HEK293T (cell line): ENCODE measurements around the gene BMP4.
A peak's percentile ranks its signal among the peaks of the same experiment; 100 is the strongest.

Source experiments
- CTCF ChIA-PET: fragments of 350-600 bp; formaldehyde crosslinking; extraction: SDS; loops from one replicate; lab custom pipeline; 2021; ENCODE audit warnings: antibody characterized with exemption, inconsistent platforms; lab: Yijun Ruan, JAX
- POLR2A ChIA-PET: fragments of 350-600 bp; formaldehyde crosslinking; extraction: SDS; loops from one replicate; lab custom pipeline; 2020; ENCODE audit warnings: antibody characterized with exemption, inconsistent platforms; lab: Yijun Ruan, JAX
- DNase-seq: peaks from one replicate; pipeline ENCODE4 v3.0.0; 2012; ENCODE audit warnings: mixed read lengths; ENCODE audit errors: extremely low spot score
- ARNT ChIP-seq: fragments of 450-650 bp; IDR thresholded peaks from 2 replicates; pipeline ENCODE4 v1.6.1; 2017; ENCODE audit warnings: mild to moderate bottlenecking
- BHLHE40 ChIP-seq: fragments of 450-650 bp; IDR thresholded peaks from 2 replicates; pipeline ENCODE4 v1.6.1; 2016; ENCODE audit warnings: mild to moderate bottlenecking, moderate library complexity, borderline replicate concordance
- CTBP1 ChIP-seq: fragments of 450-650 bp; IDR thresholded peaks from 2 replicates; pipeline ENCODE4 v1.6.1; 2016; ENCODE audit warnings: borderline replicate concordance
- ELF4 ChIP-seq: fragments of 450-650 bp; IDR thresholded peaks from 2 replicates; pipeline ENCODE4 v1.6.1; 2017; ENCODE audit warnings: antibody characterized with exemption
- FOXA1 ChIP-seq: fragments of 450-650 bp; IDR thresholded peaks from 2 replicates; pipeline ENCODE4 v1.6.1; 2016; ENCODE audit warnings: mild to moderate bottlenecking
- FOXK2 ChIP-seq: fragments of 450-650 bp; IDR thresholded peaks from 2 replicates; pipeline ENCODE4 v1.6.1; 2016; ENCODE audit warnings: mild to moderate bottlenecking
- FOXM1 ChIP-seq: fragments of 450-650 bp; IDR thresholded peaks from 2 replicates; pipeline ENCODE4 v1.6.1; 2017; ENCODE audit warnings: mild to moderate bottlenecking, borderline replicate concordance
- HDGF ChIP-seq: fragments of 450-650 bp; IDR thresholded peaks from 2 replicates; pipeline ENCODE4 v1.6.1; 2017; ENCODE audit warnings: antibody characterized with exemption, borderline replicate concordance
- L3MBTL2 ChIP-seq: fragments of 450-650 bp; conservative IDR thresholded peaks from 2 replicates; pipeline ENCODE4 v1.6.1; 2016; ENCODE audit warnings: mild to moderate bottlenecking
- LEF1 ChIP-seq: fragments of 450-650 bp; IDR thresholded peaks from 2 replicates; pipeline ENCODE4 v1.6.1; 2017; ENCODE audit warnings: mild to moderate bottlenecking, borderline replicate concordance
- NFRKB ChIP-seq: fragments of 450-650 bp; IDR thresholded peaks from 2 replicates; pipeline ENCODE4 v1.6.1; 2016; ENCODE audit warnings: mild to moderate bottlenecking, moderate library complexity
- PKNOX1 ChIP-seq: fragments of 450-650 bp; IDR thresholded peaks from 2 replicates; pipeline ENCODE4 v1.6.1; 2016
- SP1 ChIP-seq: fragments of 450-650 bp; IDR thresholded peaks from 2 replicates; pipeline ENCODE4 v1.6.1; 2017
- SUZ12 ChIP-seq: fragments of 450-650 bp; IDR thresholded peaks from 2 replicates; pipeline ENCODE4 v1.6.1; 2016; ENCODE audit warnings: mild to moderate bottlenecking
- TARDBP ChIP-seq: fragments of 450-650 bp; IDR thresholded peaks from 2 replicates; pipeline ENCODE4 v1.6.1; 2016
- ZNF384 ChIP-seq: fragments of 450-650 bp; IDR thresholded peaks from 2 replicates; pipeline ENCODE4 v1.6.1; 2016

Gene BMP4

DNA sequence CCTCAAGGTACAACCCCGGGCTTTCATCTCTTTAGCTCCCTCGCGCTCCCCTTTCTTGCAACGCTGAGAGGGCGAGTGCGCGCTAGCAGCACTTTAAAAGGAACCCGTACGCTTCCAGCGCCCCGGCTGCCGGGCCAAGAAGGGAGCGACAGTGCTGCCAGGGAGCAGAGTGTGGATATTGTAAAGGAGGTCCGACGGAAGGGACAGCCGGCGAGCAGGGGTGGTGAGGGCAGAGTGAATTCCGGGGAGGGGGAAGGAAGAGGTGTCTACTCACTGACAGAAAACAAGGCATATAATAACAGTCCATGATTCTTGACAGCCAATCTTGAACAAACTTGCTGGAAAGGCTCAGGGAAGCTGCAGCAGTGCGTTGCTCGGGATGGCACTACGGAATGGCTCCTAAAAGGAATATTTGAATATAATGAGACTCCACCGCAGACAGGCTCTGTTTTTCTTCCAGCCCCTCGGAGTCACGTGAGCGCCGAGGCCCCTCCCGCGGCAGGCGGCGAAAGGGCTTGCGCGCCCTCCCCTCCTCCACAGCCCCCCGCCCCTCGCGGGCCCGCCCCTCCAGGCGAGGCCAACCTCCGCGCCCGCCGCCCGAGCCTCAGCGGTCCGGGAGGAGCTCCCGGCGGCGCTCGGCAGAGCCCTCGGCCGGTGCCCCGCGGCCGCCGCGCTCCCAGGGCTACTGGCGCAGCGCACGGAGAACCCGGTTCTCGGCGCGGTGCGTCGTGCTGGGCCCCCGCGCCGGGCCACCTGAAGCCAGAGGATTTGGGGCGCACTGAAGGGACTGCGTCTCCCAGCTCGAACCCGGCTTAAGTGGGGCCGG lies 3.4 kb downstream of the BMP4 start:
- ChIA-PET POLR2A (interaction anchor here (0.6 to 2.7 kb wide), 12 partner anchors 9 to 444 kb away, joined by 3 to 20 read pairs (median 4); partner anchors contain the start of gene CDKN3), CTCF (interaction anchor here (1.1 kb wide), 1 partner anchor 48 kb away, joined by 4 read pairs; no protein-coding TSS in a partner anchor)
- peak; percentile 86 for DNase-seq
- TF ChIP-seq FOXA1 (no peak), SP1 (no peak), CTBP1 (no peak), SUZ12 (no peak), FOXK2 (no peak), L3MBTL2 (no peak), PKNOX1 (no peak), LEF1 (no peak), ARNT (no peak), ZNF384 (no peak), ELF4 (no peak), HDGF (no peak), TARDBP (no peak), NFRKB (no peak), BHLHE40 (no peak), FOXM1 (no peak)

DNA sequence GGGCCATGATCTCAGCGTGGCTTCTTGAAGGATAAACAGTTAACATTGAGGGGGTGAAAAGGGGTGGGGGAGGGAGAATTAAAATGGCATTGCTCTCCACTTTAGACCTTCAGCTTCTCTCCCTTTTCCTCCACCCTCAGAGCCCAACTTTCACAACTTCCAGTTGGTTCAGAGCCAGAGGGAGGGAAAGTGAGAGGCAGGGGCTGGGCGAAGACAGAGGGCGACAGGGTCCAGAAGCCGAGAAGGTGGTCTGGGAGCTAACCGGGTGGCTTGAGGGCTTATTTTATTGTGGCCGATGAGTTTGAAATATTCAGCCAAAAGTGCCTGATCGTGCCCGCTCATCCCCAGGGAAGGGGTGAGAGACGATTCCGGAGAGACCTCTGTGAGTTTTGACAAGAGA lies 4.1 kb downstream of the BMP4 start:
- POLR2A ChIA-PET, result interaction anchor here (0.6 to 2.7 kb wide), 10 partner anchors 9 to 444 kb away, joined by 3 to 20 read pairs (median 4); partner anchors contain the start of gene CDKN3
- no peak for DNase-seq
- TF ChIP-seq PKNOX1 (no peak), ELF4 (no peak), LEF1 (no peak), BHLHE40 (no peak), TARDBP (no peak), SUZ12 (no peak), FOXM1 (no peak), ZNF384 (no peak), FOXK2 (no peak), SP1 (no peak), ARNT (no peak), NFRKB (no peak), CTBP1 (no peak)
- CTCF ChIA-PET, result interaction anchor here (1.1 kb wide), 1 partner anchor 49 kb away, joined by 4 read pairs; no protein-coding TSS in a partner anchor

GRCh38 chr14:53951627-53952303 lies 4.9 kb downstream of the BMP4 start:
- ChIA-PET CTCF (interaction anchor here (0.9 kb wide), 1 partner anchor 11 kb away, joined by 3 read pairs; no protein-coding TSS in a partner anchor), POLR2A (interaction anchor here (0.7 to 2.7 kb wide), 6 partner anchors 8 to 50 kb away, joined by 3 to 20 read pairs (median 4); no protein-coding TSS in a partner anchor)
- DNase-seq, result peak; percentile 25
- TF ChIP-seq BHLHE40, result no peak
- peak; percentile 87 for TF ChIP-seq L3MBTL2

DNA sequence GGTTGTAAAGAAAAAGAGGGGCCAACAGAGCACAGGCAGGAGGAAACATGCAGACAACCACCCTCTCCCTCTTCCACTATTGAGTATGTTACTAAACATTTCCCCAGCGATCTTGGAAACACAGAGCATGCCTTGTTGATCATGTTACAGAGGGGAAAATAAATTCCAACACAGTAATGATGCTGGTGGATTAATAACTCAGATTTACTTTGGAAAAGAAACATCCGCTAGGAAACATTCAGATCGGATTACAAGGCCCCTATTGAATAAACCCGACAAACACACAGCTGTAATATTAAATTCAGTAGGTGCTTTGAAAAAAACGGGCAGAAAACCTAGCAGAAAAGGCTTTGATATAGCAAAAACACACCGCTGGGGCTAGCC lies 5.4 kb downstream of the BMP4 start:
- POLR2A ChIA-PET, result interaction anchor here (0.7 to 1.1 kb wide), 4 partner anchors 8 to 50 kb away, joined by 3 to 5 read pairs (median 4); no protein-coding TSS in a partner anchor

More for the DNA sequence above, 5.4 kb downstream of the BMP4 start:
- CTCF ChIA-PET, result interaction anchor here (0.9 kb wide), 1 partner anchor 10 kb away, joined by 3 read pairs; no protein-coding TSS in a partner anchor
- no peak for DNase-seq
- TF ChIP-seq ZNF384, result no peak
- no peak for TF ChIP-seq FOXA1
- no peak for TF ChIP-seq FOXM1
- TF ChIP-seq NFRKB, result no peak
- TF ChIP-seq SUZ12, result no peak
- TF ChIP-seq CTBP1, result no peak
- TF ChIP-seq ELF4, result no peak
- no peak for TF ChIP-seq FOXK2
- no peak for TF ChIP-seq HDGF
- no peak for TF ChIP-seq L3MBTL2
- no peak for TF ChIP-seq TARDBP
- TF ChIP-seq BHLHE40, result no peak
- TF ChIP-seq PKNOX1, result no peak
- TF ChIP-seq ARNT, result no peak
- TF ChIP-seq LEF1, result no peak
- TF ChIP-seq SP1, result no peak
